ENCODE measurements around the gene CDYL.
"Not testable (repeated sequence)": the region's sequence is repeated elsewhere in the genome, so short reads cannot be mapped to it uniquely, and the experiment has no call there.

Gene CDYL

GRCh38 chr6:4969609-4970285 is 193.5 kb downstream of the CDYL start:
- DNase-seq: no peak

GRCh38 chr6:4970739-4971395 is 194.7 kb downstream of the CDYL start:
- DNase-seq: no peak

- DNase-seq: no peak
Measured at GRCh38 chr6:4971851-4972250, 195.6 kb downstream of the CDYL start.

- no peak for DNase-seq
Measured at GRCh38 chr6:4972438-4972837, 196.2 kb downstream of the CDYL start.

GRCh38 chr6:4973415-4973814 is 197.2 kb downstream of the CDYL start:
- no peak for DNase-seq

- no peak for DNase-seq
Measured at GRCh38 chr6:4973982-4974745, 198.0 kb downstream of the CDYL start.

GRCh38 chr6:4974962-4975361 is 198.8 kb downstream of the CDYL start:
- no peak for DNase-seq

GRCh38 chr6:4975506-4975905 is 199.3 kb downstream of the CDYL start:
- no peak for DNase-seq

GRCh38 chr6:4977468-4977867 is 201.3 kb downstream of the CDYL start:
- no peak for DNase-seq

GRCh38 chr6:4979426-4979825 is 203.2 kb downstream of the CDYL start:
- no peak for DNase-seq

GRCh38 chr6:4981761-4982160 is 205.6 kb downstream of the CDYL start:
- no peak for DNase-seq

- DNase-seq: no peak
Measured at GRCh38 chr6:4983322-4983721, 207.1 kb downstream of the CDYL start.

GRCh38 chr6:4986999-4987398 is 210.8 kb downstream of the CDYL start:
- no peak for DNase-seq

- DNase-seq: no peak
Measured at GRCh38 chr6:4987432-4987831, 211.2 kb downstream of the CDYL start.

- no peak for DNase-seq
Measured at GRCh38 chr6:4994741-4995140, 218.5 kb downstream of the CDYL start.

GRCh38 chr6:4997862-4998261 is 221.7 kb downstream of the CDYL start:
- no peak for DNase-seq

- DNase-seq: no peak
Measured at GRCh38 chr6:4999586-4999985, 223.4 kb downstream of the CDYL start.

GRCh38 chr6:5003604-5004372 is 227.6 kb downstream of the CDYL start, which contains the start of gene RPP40:
Gene RPP40, minus strand, starts transcription at chr6:5004037. Its CDS starts 35 bp downstream, at chr6:5004002.
- DNase-seq: peak; percentile 99

- no peak for DNase-seq
Measured at GRCh38 chr6:5004373-5005037, 228.3 kb downstream of the CDYL start.

- DNase-seq: not testable (repeated sequence)
Measured at GRCh38 chr6:5005038-5005433, 228.8 kb downstream of the CDYL start.

All from stimulated activated CD4-positive, alpha-beta T cell treated with anti-CD3 and anti-CD28 coated beads, Interleukin-15, amount 100 ng/mL, for 24 hours (primary cell).